HG03354 (cell line): ENCODE measurements around the gene RBKS.
A peak's percentile ranks its signal among the peaks of the same experiment; 100 is the strongest.
"Not testable (repeated sequence)": the region's sequence is repeated elsewhere in the genome, so short reads cannot be mapped to it uniquely, and the experiment has no call there.

Experiments
- ATAC-seq: cut with Tn5 transposase; IDR thresholded peaks from one replicate; pipeline ENCODE4 v1.9.1; 2021; ENCODE audit warnings: mild to moderate bottlenecking; ENCODE audit not compliant: unreplicated experiment, poor library complexity, severe bottlenecking

The RBKS gene

GRCh38 chr2:27909901-27910300 lies 19.7 kb upstream of the RBKS start:
- no peak for ATAC-seq

- ATAC-seq, result no peak
These were observed 17.4 kb upstream of the RBKS start for GRCh38 chr2:27907547-27907946.

- no peak for ATAC-seq
These were observed 15.9 kb upstream of the RBKS start for GRCh38 chr2:27906074-27906473.

- ATAC-seq, result no peak
These were observed 14.1 kb upstream of the RBKS start for GRCh38 chr2:27904405-27904665.

- no peak for ATAC-seq
These were observed 13.6 kb upstream of the RBKS start for GRCh38 chr2:27903649-27904404.

GRCh38 chr2:27903018-27903417 lies 12.8 kb upstream of the RBKS start:
- no peak for ATAC-seq

- ATAC-seq, result no peak
These were observed 11.9 kb upstream of the RBKS start for GRCh38 chr2:27902098-27902497.

- ATAC-seq, result no peak
These were observed 11.0 kb upstream of the RBKS start for GRCh38 chr2:27901234-27901633.

- no peak for ATAC-seq
These were observed 7.5 kb upstream of the RBKS start for GRCh38 chr2:27897717-27898116.

- ATAC-seq, result no peak
These were observed 2.8 kb upstream of the RBKS start for GRCh38 chr2:27893006-27893405.

GRCh38 chr2:27891673-27892105 lies 1.5 kb upstream of the RBKS start:
- ATAC-seq, result no peak

GRCh38 chr2:27890924-27891672 lies 911 bp upstream of the RBKS start:
- peak; percentile 34 for ATAC-seq

GRCh38 chr2:27889774-27890145 lies 427 bp downstream of the RBKS start:
- no peak for ATAC-seq

GRCh38 chr2:27888790-27889189 lies 1.4 kb downstream of the RBKS start:
- ATAC-seq, result no peak

GRCh38 chr2:27887830-27888229 lies 2.4 kb downstream of the RBKS start:
- no peak for ATAC-seq

GRCh38 chr2:27887111-27887510 lies 3.1 kb downstream of the RBKS start:
- ATAC-seq, result no peak

- no peak for ATAC-seq
These were observed 3.9 kb downstream of the RBKS start for GRCh38 chr2:27886322-27886721.

GRCh38 chr2:27885661-27886060 lies 4.5 kb downstream of the RBKS start:
- no peak for ATAC-seq

- ATAC-seq, result no peak
These were observed 5.0 kb downstream of the RBKS start for GRCh38 chr2:27885234-27885633.

- ATAC-seq, result no peak
These were observed 5.6 kb downstream of the RBKS start for GRCh38 chr2:27884601-27885000.

- not testable (repeated sequence) for ATAC-seq
These were observed 7.6 kb downstream of the RBKS start for GRCh38 chr2:27882584-27882922.
